A549 (cell line): ENCODE results near the gene NEK7. TPM values are rescaled to one million over a fixed set of nuclear protein-coding genes. Genes with fewer than 3 reads are reported as not detected.

Experiments
- ATAC-seq, 2 experiments: fragments of 200-7000 bp in 1 of 2; fragments of >200 bp in 1 of 2; cut with Nextera tagmentation in 1 of 2; cut with Tn5 transposase in 1 of 2; 3 replicates each; pipeline versions ENCODE4 v1.8.0 to v1.9.1; 2018 to 2020; ENCODE audit warnings: mild to moderate bottlenecking in 1 of 2, moderate library complexity in 1 of 2
- CTCF ChIA-PET: fragments of 300-600 bp; sonication (Branson Sonifier 250); formaldehyde crosslinking; extraction: SDS; loops from one replicate; lab custom pipeline; 2021; ENCODE audit warnings: antibody characterized with exemption, inconsistent platforms; lab: Yijun Ruan, JAX
- POLR2A ChIA-PET: fragments of 350-600 bp; formaldehyde crosslinking; extraction: SDS; loops from one replicate; lab custom pipeline; 2021; ENCODE audit warnings: antibody characterized with exemption, inconsistent platforms; lab: Yijun Ruan, JAX
- DNase-seq, 2 experiments: peaks; one replicate each; pipeline versions ENCODE4 v3.0.0 to v3.0.0-alpha.2; 2011 to 2016; ENCODE audit warnings: low read depth in 1 of 2, low spot score in 1 of 2
- FAIRE-seq: peaks from 2 replicates; lab custom pipeline; 2011; peaks lifted over from hg19 to GRCh38; lab: Jason Lieb, UNC
- H3K27ac ChIP-seq, 2 experiments: fragments of >200 bp; sonication (Bioruptor Twin); formaldehyde crosslinking; 3 replicates each; pipeline ENCODE4 v1.5.1; 2016 to 2017
- H3K4me1 ChIP-seq: fragments of >200 bp; sonication (Bioruptor Twin); formaldehyde crosslinking; 3 replicates; pipeline ENCODE4 v1.6.1; 2016
- H3K4me2 ChIP-seq: fragments of >200 bp; sonication (Bioruptor Twin); formaldehyde crosslinking; 3 replicates; pipeline ENCODE4 v1.6.1; 2016
- H3K4me3 ChIP-seq: fragments of >200 bp; sonication (Bioruptor Twin); formaldehyde crosslinking; 3 replicates; pipeline ENCODE4 v1.5.1; 2016
- H3K9me3 ChIP-seq: fragments of >200 bp; sonication (Bioruptor Twin); formaldehyde crosslinking; 3 replicates; pipeline ENCODE4 v1.6.1; 2016
- BHLHE40 ChIP-seq: IDR thresholded peaks from 2 replicates; pipeline ENCODE4 v1.6.1; 2012; ENCODE audit warnings: low read depth, low read length, inconsistent platforms
- CBX8 ChIP-seq: fragments of 200-600 bp; sonication (generic); IDR thresholded peaks from 2 replicates; pipeline ENCODE4 v1.6.1; 2016
- CEBPB ChIP-seq, 2 experiments: fragments of >200 bp in 1 of 2; sonication (Bioruptor Twin) in 1 of 2; formaldehyde crosslinking in 1 of 2; IDR thresholded peaks; 2 replicates each; pipeline ENCODE4 v1.6.1; 2012 to 2016
- FOSB ChIP-seq: fragments of 250-450 bp; sonication (Bioruptor Pico); IDR thresholded peaks from 2 replicates; pipeline ENCODE4 v1.5.0; 2020; ENCODE audit warnings: mild to moderate bottlenecking, moderate library complexity
- FOXS1 ChIP-seq: fragments of 250-450 bp; sonication (Bioruptor Pico); IDR thresholded peaks from 2 replicates; pipeline ENCODE4 v1.5.0; 2020; ENCODE audit warnings: mild to moderate bottlenecking, moderate library complexity
- HDAC2 ChIP-seq: fragments of 200-600 bp; sonication (generic); IDR thresholded peaks from 2 replicates; pipeline ENCODE4 v1.6.1; 2016
- HEYL ChIP-seq: fragments of 250-450 bp; sonication (Bioruptor Pico); IDR thresholded peaks from 2 replicates; pipeline ENCODE4 v1.8.0; 2021; ENCODE audit warnings: mild to moderate bottlenecking, moderate library complexity
- HOXA7 ChIP-seq: fragments of 250-450 bp; sonication (Bioruptor Pico); IDR thresholded peaks from 2 replicates; pipeline ENCODE4 v1.5.0; 2020; ENCODE audit warnings: mild to moderate bottlenecking, moderate library complexity
- HOXB5 ChIP-seq: fragments of 250-450 bp; sonication (Bioruptor Pico); IDR thresholded peaks from 2 replicates; pipeline ENCODE4 v1.5.0; 2020; ENCODE audit warnings: mild to moderate bottlenecking, moderate library complexity
- JUNB ChIP-seq: fragments of >200 bp; sonication (Bioruptor Twin); formaldehyde crosslinking; IDR thresholded peaks from 2 replicates; pipeline ENCODE4 v1.6.1; 2016
- MAFK ChIP-seq: fragments of 450-650 bp; IDR thresholded peaks from 2 replicates; pipeline ENCODE4 v1.6.1; 2014; ENCODE audit not compliant: partially characterized antibody
- MAZ ChIP-seq: fragments of 150-350 bp; IDR thresholded peaks from 2 replicates; pipeline ENCODE4 v1.6.1; 2014; ENCODE audit warnings: antibody characterized with exemption, low read depth, low read length, borderline replicate concordance
- POLR2A ChIP-seq: IDR thresholded peaks from 2 replicates; pipeline ENCODE4 v1.6.1; 2012; ENCODE audit warnings: mild to moderate bottlenecking, low read length
- POLR2AphosphoS2 ChIP-seq: conservative IDR thresholded peaks from 2 replicates; pipeline ENCODE4 v1.6.1; 2012; ENCODE audit warnings: low read length, improper control_type of control experiment, inconsistent platforms
- RAD21 ChIP-seq, 2 experiments: fragments of >200 bp in 1 of 2; sonication (Bioruptor Twin) in 1 of 2; formaldehyde crosslinking in 1 of 2; IDR thresholded peaks in 1 of 2; conservative IDR thresholded peaks in 1 of 2; 2 replicates in 1 of 2; 3 replicates in 1 of 2; pipeline ENCODE4 v1.6.1; 2012 to 2018; ENCODE audit warnings: inconsistent platforms in 1 of 2
- RARB ChIP-seq: fragments of 250-450 bp; sonication (Bioruptor Pico); IDR thresholded peaks from 2 replicates; pipeline ENCODE4 v1.8.0; 2021; ENCODE audit warnings: mild to moderate bottlenecking, moderate library complexity
- RNF2 ChIP-seq: fragments of 200-600 bp; sonication (generic); IDR thresholded peaks from 2 replicates; pipeline ENCODE4 v1.6.1; 2016; ENCODE audit warnings: low read depth, mild to moderate bottlenecking, antibody characterized with exemption, moderate library complexity, borderline replicate concordance
- ZNF302 ChIP-seq: fragments of 250-450 bp; sonication (Bioruptor Pico); IDR thresholded peaks from 2 replicates; pipeline ENCODE4 v1.9.0; 2021; ENCODE audit warnings: inconsistent platforms, mild to moderate bottlenecking, moderate library complexity
- WGBS: methylation state at CpG from one replicate; pipeline ENCODE4 v1.1.6; 2017; ENCODE audit errors: missing lambda C conversion rate; 5-methylcytosine and 5-hydroxymethylcytosine counted together
- polyA plus RNA-seq, 4 experiments: library from polyadenylated mRNA; depleted of rRNA in 3 of 4; stranded (reverse); fragments of >200 nt; fragmentation: RNase III in 1 of 4; extraction: RNeasy Plus Mini Kit Qiagen cat#74134 plus additional on column Dnase treatment in 1 of 4; gene quantifications; 2 replicates in 3 of 4; 3 replicates in 1 of 4; pipeline ENCODE4 v1.2.3, GENCODE V29; 2011 to 2017
- TF ChIP-seq, protein P1 (sequence below): fragments of >200 bp; sonication (Bioruptor Twin); formaldehyde crosslinking; IDR thresholded peaks from 2 replicates; pipeline ENCODE4 v1.6.1; 2016
- TF ChIP-seq, protein P2 (sequence below): fragments of 450-650 bp; IDR thresholded peaks from 2 replicates; pipeline ENCODE4 v1.6.1; 2014; ENCODE audit warnings: antibody characterized with exemption
- TF ChIP-seq, protein P3 (sequence below): IDR thresholded peaks from 2 replicates; pipeline ENCODE4 v1.6.1; 2012; ENCODE audit warnings: low read depth, borderline replicate concordance
- TF ChIP-seq, protein P4 (sequence below): fragments of >200 bp; sonication (Bioruptor Twin); formaldehyde crosslinking; IDR thresholded peaks from 3 replicates; pipeline ENCODE4 v1.5.1; 2016
- TF ChIP-seq, protein P5 (sequence below): fragments of 200-600 bp; sonication (generic); IDR thresholded peaks from 2 replicates; pipeline ENCODE4 v1.6.1; 2016; ENCODE audit warnings: antibody characterized with exemption, mild to moderate bottlenecking, moderate library complexity

NEK7 gene
- polyA plus RNA-seq, 2 of the 4 experiments (the other 2 are of a cell fraction), result 15.9 to 62.9 TPM

DNA sequence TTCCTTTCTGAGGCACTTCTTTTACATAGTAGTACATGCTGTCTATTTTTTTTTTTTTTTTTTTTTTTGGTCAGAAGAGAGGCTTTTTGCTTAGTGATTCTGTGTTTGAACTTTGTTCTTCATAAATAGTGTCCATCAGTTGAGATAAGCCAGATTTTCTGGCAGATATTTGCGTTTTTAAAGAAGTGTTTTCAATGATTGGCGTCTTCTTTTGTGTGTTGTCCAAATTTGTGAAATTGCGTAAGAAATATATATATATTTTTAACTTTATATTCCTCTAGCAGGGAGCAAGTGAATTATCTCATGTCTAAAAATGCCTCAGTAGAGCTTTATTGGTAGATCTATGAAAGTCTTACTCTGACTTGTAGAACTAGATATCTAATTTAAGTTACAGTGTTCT lies 28.3 kb downstream of the NEK7 start:
- FAIRE-seq, result no peak
- no peak for TF ChIP-seq ZNF302 (CRISPR knock-in tag)
- TF ChIP-seq FOXS1 (CRISPR knock-in tag), result no peak
- TF ChIP-seq HOXB5, result no peak
- TF ChIP-seq, protein P1, sequence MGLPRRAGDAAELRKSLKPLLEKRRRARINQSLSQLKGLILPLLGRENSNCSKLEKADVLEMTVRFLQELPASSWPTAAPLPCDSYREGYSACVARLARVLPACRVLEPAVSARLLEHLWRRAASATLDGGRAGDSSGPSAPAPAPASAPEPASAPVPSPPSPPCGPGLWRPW, result no peak
- no peak for TF ChIP-seq HOXA7 (CRISPR knock-in tag)
- no peak for TF ChIP-seq JUNB
- no peak for TF ChIP-seq HEYL (CRISPR knock-in tag)
- TF ChIP-seq RNF2, result no peak
- TF ChIP-seq FOSB (CRISPR knock-in tag), result no peak
- TF ChIP-seq, protein P2, sequence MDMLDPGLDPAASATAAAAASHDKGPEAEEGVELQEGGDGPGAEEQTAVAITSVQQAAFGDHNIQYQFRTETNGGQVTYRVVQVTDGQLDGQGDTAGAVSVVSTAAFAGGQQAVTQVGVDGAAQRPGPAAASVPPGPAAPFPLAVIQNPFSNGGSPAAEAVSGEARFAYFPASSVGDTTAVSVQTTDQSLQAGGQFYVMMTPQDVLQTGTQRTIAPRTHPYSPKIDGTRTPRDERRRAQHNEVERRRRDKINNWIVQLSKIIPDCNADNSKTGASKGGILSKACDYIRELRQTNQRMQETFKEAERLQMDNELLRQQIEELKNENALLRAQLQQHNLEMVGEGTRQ, result no peak
- TF ChIP-seq, protein P3, sequence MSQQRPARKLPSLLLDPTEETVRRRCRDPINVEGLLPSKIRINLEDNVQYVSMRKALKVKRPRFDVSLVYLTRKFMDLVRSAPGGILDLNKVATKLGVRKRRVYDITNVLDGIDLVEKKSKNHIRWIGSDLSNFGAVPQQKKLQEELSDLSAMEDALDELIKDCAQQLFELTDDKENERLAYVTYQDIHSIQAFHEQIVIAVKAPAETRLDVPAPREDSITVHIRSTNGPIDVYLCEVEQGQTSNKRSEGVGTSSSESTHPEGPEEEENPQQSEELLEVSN, result no peak
- no peak for TF ChIP-seq HDAC2
- no peak for TF ChIP-seq RARB (CRISPR knock-in tag)
- TF ChIP-seq, protein P4, sequence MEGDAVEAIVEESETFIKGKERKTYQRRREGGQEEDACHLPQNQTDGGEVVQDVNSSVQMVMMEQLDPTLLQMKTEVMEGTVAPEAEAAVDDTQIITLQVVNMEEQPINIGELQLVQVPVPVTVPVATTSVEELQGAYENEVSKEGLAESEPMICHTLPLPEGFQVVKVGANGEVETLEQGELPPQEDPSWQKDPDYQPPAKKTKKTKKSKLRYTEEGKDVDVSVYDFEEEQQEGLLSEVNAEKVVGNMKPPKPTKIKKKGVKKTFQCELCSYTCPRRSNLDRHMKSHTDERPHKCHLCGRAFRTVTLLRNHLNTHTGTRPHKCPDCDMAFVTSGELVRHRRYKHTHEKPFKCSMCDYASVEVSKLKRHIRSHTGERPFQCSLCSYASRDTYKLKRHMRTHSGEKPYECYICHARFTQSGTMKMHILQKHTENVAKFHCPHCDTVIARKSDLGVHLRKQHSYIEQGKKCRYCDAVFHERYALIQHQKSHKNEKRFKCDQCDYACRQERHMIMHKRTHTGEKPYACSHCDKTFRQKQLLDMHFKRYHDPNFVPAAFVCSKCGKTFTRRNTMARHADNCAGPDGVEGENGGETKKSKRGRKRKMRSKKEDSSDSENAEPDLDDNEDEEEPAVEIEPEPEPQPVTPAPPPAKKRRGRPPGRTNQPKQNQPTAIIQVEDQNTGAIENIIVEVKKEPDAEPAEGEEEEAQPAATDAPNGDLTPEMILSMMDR, result no peak
- no peak for TF ChIP-seq MAFK
- no peak for TF ChIP-seq MAZ
- Histone ChIP-seq H3K9me3 (no peaks in the 10 kb centered on the region), H3K4me2 (no peak overlapping the region), H3K27ac (no peak overlapping the region), H3K4me3 (no peak overlapping the region), H3K4me1 (no peaks in the 10 kb centered on the region)
- 85% methylated on average over 3 of the region's 3 CpGs for WGBS
- ChIA-PET POLR2A (no interaction called here), CTCF (no interaction called here)
- no peak for DNase-seq
- no peak for ATAC-seq

DNA sequence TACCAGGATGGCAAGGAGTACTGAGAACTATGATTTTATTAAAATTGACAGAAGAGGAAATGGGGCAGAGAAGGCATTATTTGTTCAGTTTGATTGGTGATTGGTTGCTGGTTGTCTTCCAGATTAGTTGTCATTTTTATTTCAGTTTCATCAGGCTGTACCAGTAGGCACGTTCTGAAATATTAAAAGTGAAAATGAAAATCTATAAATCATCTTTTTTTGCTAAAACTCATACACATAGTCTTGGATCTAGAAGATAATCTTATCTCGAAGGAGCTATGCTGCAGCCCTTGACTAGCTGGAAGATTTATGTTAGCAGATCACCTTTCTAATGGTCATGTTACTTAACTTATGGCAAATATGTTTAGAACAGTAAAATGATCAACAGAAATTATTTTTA lies 29.0 kb downstream of the NEK7 start:
- H3K9me3 ChIP-seq, result no peaks in the 10 kb centered on the region
- TF ChIP-seq RAD21 (conservative IDR thresholded peaks at IDR 0.05 in 1 of 2, IDR thresholded peaks at IDR 0.05 in 1 of 2) (no peak), JUNB (no peak), POLR2AphosphoS2 (no peak), CEBPB (IDR thresholded peaks at IDR 0.05) (no peak), HOXA7 (CRISPR knock-in tag) (no peak), BHLHE40 (no peak), POLR2A (no peak), CBX8 (no peak)
- TF ChIP-seq, protein P2, result no peak
- TF ChIP-seq, protein P1, result no peak
- TF ChIP-seq, protein P5, sequence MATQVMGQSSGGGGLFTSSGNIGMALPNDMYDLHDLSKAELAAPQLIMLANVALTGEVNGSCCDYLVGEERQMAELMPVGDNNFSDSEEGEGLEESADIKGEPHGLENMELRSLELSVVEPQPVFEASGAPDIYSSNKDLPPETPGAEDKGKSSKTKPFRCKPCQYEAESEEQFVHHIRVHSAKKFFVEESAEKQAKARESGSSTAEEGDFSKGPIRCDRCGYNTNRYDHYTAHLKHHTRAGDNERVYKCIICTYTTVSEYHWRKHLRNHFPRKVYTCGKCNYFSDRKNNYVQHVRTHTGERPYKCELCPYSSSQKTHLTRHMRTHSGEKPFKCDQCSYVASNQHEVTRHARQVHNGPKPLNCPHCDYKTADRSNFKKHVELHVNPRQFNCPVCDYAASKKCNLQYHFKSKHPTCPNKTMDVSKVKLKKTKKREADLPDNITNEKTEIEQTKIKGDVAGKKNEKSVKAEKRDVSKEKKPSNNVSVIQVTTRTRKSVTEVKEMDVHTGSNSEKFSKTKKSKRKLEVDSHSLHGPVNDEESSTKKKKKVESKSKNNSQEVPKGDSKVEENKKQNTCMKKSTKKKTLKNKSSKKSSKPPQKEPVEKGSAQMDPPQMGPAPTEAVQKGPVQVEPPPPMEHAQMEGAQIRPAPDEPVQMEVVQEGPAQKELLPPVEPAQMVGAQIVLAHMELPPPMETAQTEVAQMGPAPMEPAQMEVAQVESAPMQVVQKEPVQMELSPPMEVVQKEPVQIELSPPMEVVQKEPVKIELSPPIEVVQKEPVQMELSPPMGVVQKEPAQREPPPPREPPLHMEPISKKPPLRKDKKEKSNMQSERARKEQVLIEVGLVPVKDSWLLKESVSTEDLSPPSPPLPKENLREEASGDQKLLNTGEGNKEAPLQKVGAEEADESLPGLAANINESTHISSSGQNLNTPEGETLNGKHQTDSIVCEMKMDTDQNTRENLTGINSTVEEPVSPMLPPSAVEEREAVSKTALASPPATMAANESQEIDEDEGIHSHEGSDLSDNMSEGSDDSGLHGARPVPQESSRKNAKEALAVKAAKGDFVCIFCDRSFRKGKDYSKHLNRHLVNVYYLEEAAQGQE, result no peak
- TF ChIP-seq, all 56 proteins: peak for 0
- ATAC-seq (no peak), DNase-seq (no peak), FAIRE-seq (no peak)
- ChIA-PET POLR2A (no interaction called here), CTCF (no interaction called here)
- no peak overlapping the region for H3K27ac ChIP-seq
- WGBS, result 90% methylated on average over 2 of the region's 2 CpGs
- no peaks in the 10 kb centered on the region for H3K4me1 ChIP-seq
- H3K4me2 ChIP-seq, result no peak overlapping the region
- H3K4me3 ChIP-seq, result no peak overlapping the region
